K562 (cell line): ENCODE measurements around the gene SDK1. TPM values are rescaled to one million over a fixed set of nuclear protein-coding genes. Genes with fewer than 3 reads are reported as not detected.

Experiments used
- ATAC-seq: fragments of 200-7000 bp; cut with Tn5 transposase; 3 replicates; pipeline ENCODE4 v1.9.1; 2020; ENCODE audit warnings: moderate library complexity
- BruUV-seq: library from RNA; stranded (reverse); fragments of 400-500 nt; replicated peaks from 2 replicates; lab custom pipeline; 2021; lab: Mats Ljungman, UMichigan
- CTCF ChIA-PET: fragments of 300-600 bp; formaldehyde crosslinking; extraction: SDS; loops from one replicate; lab custom pipeline; 2021; ENCODE audit warnings: low intra/inter-chr PET ratio; lab: Yijun Ruan, JAX
- POLR2A ChIA-PET: fragments of 300-600, 350-650 bp; sonication (Branson Sonifier 250); formaldehyde crosslinking; extraction: SDS; loops from one replicate; lab custom pipeline; 2021; ENCODE audit warnings: antibody characterized with exemption, inconsistent platforms; lab: Yijun Ruan, JAX
- DNase-seq, 4 experiments: peaks; one replicate each; pipeline versions ENCODE4 v3.0.0 to v3.0.0-alpha.2; 2011 to 2018; ENCODE audit warnings: low spot score in 3 of 4, mixed read lengths in 3 of 4; ENCODE audit errors: extremely low read depth in 1 of 4
- FAIRE-seq: peaks from 2 replicates; lab custom pipeline; 2011; peaks lifted over from hg19 to GRCh38; lab: Jason Lieb, UNC
- H2AFZ ChIP-seq: 2 replicates; pipeline ENCODE4 v1.6.0; 2011; ENCODE audit warnings: low read depth, low read length, control low read depth, inconsistent platforms
- H3K27ac ChIP-seq: fragments of 200-600 bp; 3 replicates; pipeline ENCODE4 v1.8.0; 2011; ENCODE audit warnings: low read depth, mild to moderate bottlenecking, control low read depth, inconsistent platforms, low read length, moderate library complexity, mixed read lengths; ENCODE audit errors: extremely low read depth
- H3K27me3 ChIP-seq, 2 experiments: fragments of 300-600 bp in 1 of 2; 2 replicates in 1 of 2; 3 replicates in 1 of 2; pipeline versions ENCODE4 v1.6.0 to v1.8.0; 2011; ENCODE audit warnings: inconsistent platforms in 2 of 2, low read length in 2 of 2, mild to moderate bottlenecking in 1 of 2, mixed read lengths in 1 of 2, moderate library complexity in 1 of 2; ENCODE audit not compliant: control insufficient read depth in 2 of 2, insufficient read depth in 2 of 2
- H3K36me3 ChIP-seq: fragments of 300-600 bp; 3 replicates; pipeline ENCODE4 v1.8.0; 2011; ENCODE audit warnings: mild to moderate bottlenecking, low read length, inconsistent platforms; ENCODE audit not compliant: control insufficient read depth, insufficient read depth
- H3K4me1 ChIP-seq, 2 experiments: fragments of 200-600 bp in 1 of 2; replicated peaks in 1 of 2; 2 replicates in 1 of 2; 3 replicates in 1 of 2; pipeline versions ENCODE4 v1.5.1 to v1.8.0; 2011; ENCODE audit warnings: inconsistent platforms in 2 of 2, low read length in 2 of 2, mild to moderate bottlenecking in 1 of 2, mixed read lengths in 1 of 2, moderate library complexity in 1 of 2; ENCODE audit not compliant: control insufficient read depth in 2 of 2, insufficient read depth in 2 of 2
- H3K4me2 ChIP-seq: 2 replicates; pipeline ENCODE4 v1.6.1; 2011; ENCODE audit warnings: low read length, control low read depth, inconsistent platforms, mixed read lengths; ENCODE audit not compliant: insufficient read depth
- H3K4me3 ChIP-seq: fragments of 200-600 bp; sonication (generic), shearing (Covaris generic); 2 replicates; pipeline ENCODE4 v1.5.1; 2016; ENCODE audit warnings: control low read depth, inconsistent platforms
- H3K79me2 ChIP-seq: fragments of 200-600 bp; 3 replicates; pipeline ENCODE4 v1.8.0; 2011; ENCODE audit warnings: low read length, inconsistent platforms; ENCODE audit not compliant: control insufficient read depth, insufficient read depth
- H3K9ac ChIP-seq, 2 experiments: 2 replicates each; pipeline versions ENCODE4 v1.6.0 to v1.6.1; 2011; ENCODE audit warnings: low read depth in 2 of 2, low read length in 2 of 2, control low read depth in 1 of 2, inconsistent platforms in 1 of 2, mild to moderate bottlenecking in 1 of 2, mixed read lengths in 1 of 2; ENCODE audit not compliant: insufficient read depth in 1 of 2
- H3K9me1 ChIP-seq: one replicate; pipeline ENCODE4 v1.6.0; 2011; ENCODE audit warnings: inconsistent platforms, mild to moderate bottlenecking, low read length, moderate library complexity; ENCODE audit not compliant: control insufficient read depth, insufficient read depth
- H3K9me3 ChIP-seq: replicated peaks from 2 replicates; pipeline ENCODE4 v1.5.1; 2011; ENCODE audit warnings: low read depth, low read length, inconsistent platforms; ENCODE audit not compliant: control insufficient read depth, insufficient read depth
- H4K20me1 ChIP-seq: replicated peaks from 2 replicates; pipeline ENCODE4 v1.6.1; 2011; ENCODE audit warnings: low read length, inconsistent platforms, mixed read lengths; ENCODE audit not compliant: control insufficient read depth, insufficient read depth
- HMGXB4 ChIP-seq: sonication (generic); formaldehyde crosslinking; IDR thresholded peaks from 2 replicates; pipeline ENCODE4 v1.8.1; 2023; ENCODE audit warnings: mild to moderate bottlenecking, missing genetic modification reagents
- MLLT1 ChIP-seq, 2 experiments: fragments of 450-650 bp; IDR thresholded peaks; 2 replicates each; pipeline ENCODE4 v1.6.1; 2016
- SRSF9 ChIP-seq: fragments of 200-400 bp; formaldehyde crosslinking; IDR thresholded peaks from 2 replicates; pipeline ENCODE4 v1.6.1; 2017; ENCODE audit warnings: low read depth, low read length, borderline replicate concordance
- ZNF324 ChIP-seq: fragments of 250-450 bp; sonication (Bioruptor Pico); IDR thresholded peaks from 2 replicates; pipeline ENCODE4 v1.4.0; 2020; ENCODE audit warnings: mild to moderate bottlenecking
- WGBS: fragments of 100-300 bp; shearing (Covaris generic); methylation state at CpG from one replicate; pipeline ENCODE4 v1.1.6; 2016; ENCODE audit warnings: low coverage, mixed read lengths; ENCODE audit not compliant: insufficient coverage; ENCODE audit errors: missing lambda C conversion rate; 5-methylcytosine and 5-hydroxymethylcytosine counted together
- in situ Hi-C: fragments of 300-500 bp; cut with MboI; formaldehyde crosslinking; loops from 4 replicates; pipeline ENCODE4 v1.15.0; 2018; ENCODE audit warnings: inconsistent platforms, mixed read lengths
- intact Hi-C: fragments of 100-400 bp; cut with micrococcal nuclease; formaldehyde crosslinking; loops from 2 replicates; pipeline ENCODE4 v1.14.2; 2022
- polyA plus RNA-seq, 8 experiments: library from polyadenylated mRNA; depleted of rRNA in 4 of 8; stranded (reverse) in 5 of 8; unstranded in 3 of 8; fragments of >200 nt; fragmentation: Nextera tagmentation in 2 of 8; fragmentation: Illumina TruSeq in 1 of 8; extraction: Ambion mirVana in 2 of 8; extraction: Trizol in 1 of 8; gene quantifications; 2 replicates each; pipeline versions ENCODE4 v1.2.1 to v1.2.3, GENCODE V29; 2011 to 2014; ENCODE audit warnings: inconsistent platforms in 1 of 8, missing spikeins in 1 of 8
- total RNA-seq, 7 experiments: library from RNA; depleted of rRNA in 6 of 7; stranded (reverse); fragments of >200 nt in 6 of 7; fragmentation: Illumina TruSeq in 2 of 7; extraction: Trizol in 2 of 7; gene quantifications; 2 replicates each; pipeline versions ENCODE4 v1.2.1 to v1.2.3, GENCODE V29; 2011 to 2021; ENCODE audit warnings: low replicate concordance in 1 of 7

Gene SDK1
- total and polyA plus RNA-seq, 9 of the 15 experiments (the other 6 are each of a cell fraction or from before 2014, with no cell fraction given) = 0.16 TPM; not detected in 8

GRCh38 chr7:4025694-4026615 is 724.9 kb downstream of the SDK1 start:
- Histone ChIP-seq H3K4me1 (no peaks in the 10 kb centered on the region; a peak in 1 of 5 replicates), H3K79me2 (no peaks in the 10 kb centered on the region), H3K9me3 (no peaks in the 10 kb centered on the region), H3K27me3 (peaks cover 23 to 43% of the 10 kb centered on the region in 2 experiments), H3K9me1 (no peaks in the 10 kb centered on the region), H3K36me3 (no peaks in the 10 kb centered on the region), H3K27ac (no peak overlapping the region), H3K4me3 (no peak overlapping the region), H4K20me1 (no peaks in the 10 kb centered on the region; the same call in 1 of the 2 replicates), H3K4me2 (no peak overlapping the region), H2AFZ (no peak overlapping the region), H3K9ac (no peak overlapping the region)
- no TSS peak for BruUV-seq
- in situ Hi-C loops = no loop called here
- no peak for ATAC-seq
- under 1% methylated on average over 26 of the region's 26 CpGs for WGBS
- no peak for DNase-seq
- CTCF ChIA-PET = no interaction called here
- no peak for FAIRE-seq
- TF ChIP-seq ZNF324 (CRISPR knock-in tag) (no peak), SRSF9 (no peak), HMGXB4 (CRISPR knock-in tag) (no peak), MLLT1 (IDR thresholded peaks at IDR 0.05) (no peak)
- POLR2A ChIA-PET = interaction anchor here (0.6 kb wide), 2 partner anchors 23 to 121 kb away, joined by 3 to 4 read pairs; no protein-coding TSS in a partner anchor
- intact Hi-C loops = no loop called here
